Aorta (tissue), 5 donors: ENCODE data around the gene POLG. TPM values are rescaled to one million over a fixed set of nuclear protein-coding genes. Genes with fewer than 3 reads are reported as not detected.

Source experiments
- ATAC-seq: fragments of 200-7000 bp; cut with Tn5 transposase; one replicate; pipeline ENCODE4 v1.9.1; 2022; ENCODE audit warnings: moderate library complexity; ENCODE audit not compliant: low FRiP score
- DNase-seq, 2 donors: peaks; one replicate each; pipeline ENCODE4 v3.0.0-alpha.2; 2020
- H3K27ac ChIP-seq, 2 donors: one replicate each; pipeline ENCODE4 v1.5.1; 2013; ENCODE audit warnings: low read length in 2 of 2, mild to moderate bottlenecking in 2 of 2, moderate library complexity in 2 of 2, control low read depth in 1 of 2, inconsistent platforms in 1 of 2, low read depth in 1 of 2
- H3K27me3 ChIP-seq, 2 donors: one replicate each; pipeline ENCODE4 v1.6.1; 2013; ENCODE audit warnings: control low read depth in 1 of 2, low read length in 1 of 2, mild to moderate bottlenecking in 1 of 2, moderate library complexity in 1 of 2; ENCODE audit not compliant: insufficient read depth in 2 of 2, control insufficient read depth in 1 of 2
- H3K36me3 ChIP-seq, 2 donors: one replicate each; pipeline ENCODE4 v1.6.1; 2013; ENCODE audit warnings: control low read depth in 1 of 2, low read length in 1 of 2, mild to moderate bottlenecking in 1 of 2; ENCODE audit not compliant: insufficient read depth in 2 of 2, control insufficient read depth in 1 of 2
- H3K4me1 ChIP-seq, 2 donors: one replicate each; pipeline ENCODE4 v1.6.1; 2013; ENCODE audit warnings: low read length in 2 of 2, control low read depth in 1 of 2, mild to moderate bottlenecking in 1 of 2, moderate library complexity in 1 of 2; ENCODE audit not compliant: insufficient read depth in 2 of 2, control insufficient read depth in 1 of 2
- H3K4me3 ChIP-seq, 2 donors: one replicate each; pipeline ENCODE4 v1.5.1; 2013; ENCODE audit warnings: low read length in 2 of 2, control low read depth in 1 of 2, mild to moderate bottlenecking in 1 of 2
- H3K9me3 ChIP-seq: one replicate; pipeline ENCODE4 v1.6.1; 2013; ENCODE audit warnings: mild to moderate bottlenecking, low read length; ENCODE audit not compliant: control insufficient read depth
- WGBS, 2 donors: extraction: QIAGEN DNeasy Blood & Tissue Kit; methylation state at CpG; one replicate each; pipeline ENCODE4 v1.1.7; 2013; 5-methylcytosine and 5-hydroxymethylcytosine counted together
- intact Hi-C, 2 donors: fragments of 100-400 bp; cut with DNase I; formaldehyde crosslinking; loops; one replicate each; pipeline versions ENCODE4 v1.14.2 to v1.15.0; 2022
- polyA plus RNA-seq, 2 donors: library from polyadenylated mRNA; stranded (reverse); fragments of 200-250 nt; gene quantifications; one replicate each; pipeline ENCODE4 v1.2.3, GENCODE V29; 2013
- total RNA-seq, 2 donors: library from RNA; stranded (reverse); fragmentation: NEBNext Ultra II Directional; extraction: Animal tissue kit (Norgen Biotek cat#: 25700); gene quantifications; one replicate each; pipeline ENCODE4 v1.2.1, GENCODE V29; 2021
- donor health status: healthy with polysubstance abuse.
- donor health status: Bipolar disorder and iron deficiency.
- donor health status: DM: no; HTN: no; CAD: no.
- donor health status: DM: no; HTN: no; CAD: no.
- donor health status: DM: yes; HTN: yes; CAD: no.

POLG gene
- total and polyA plus RNA-seq, 4 donors, result 18.4 to 61.9 (median 57.4) TPM

- DNase-seq, result no peak
Observed at GRCh38 chr15:89365462-89366065, 30.9 kb upstream of the POLG start.

GRCh38 chr15:89364741-89365450, 30.3 kb upstream of the POLG start:
- H3K27ac ChIP-seq, result no peak overlapping the region
- DNase-seq (no peak), ATAC-seq (no peak)
- WGBS, 2 donors, result 17 to 20% methylated on average over 13 of the region's 13 CpGs
- H3K9me3 ChIP-seq, result no peaks in the 10 kb centered on the region
- no peaks in the 10 kb centered on the region for H3K27me3 ChIP-seq
- intact Hi-C loops, result no loop called here
- no peaks in the 10 kb centered on the region for H3K36me3 ChIP-seq
- H3K4me1 ChIP-seq, result no peaks in the 10 kb centered on the region
- no peak overlapping the region for H3K4me3 ChIP-seq

More at GRCh38 chr15:89365462-89366065, 30.9 kb upstream of the POLG start:
- intact Hi-C loops, result no loop called here
- no peak for ATAC-seq
- Histone ChIP-seq H3K36me3 (no peaks in the 10 kb centered on the region), H3K27me3 (no peaks in the 10 kb centered on the region), H3K27ac (no peak overlapping the region), H3K9me3 (no peaks in the 10 kb centered on the region), H3K4me3 (no peak overlapping the region), H3K4me1 (no peaks in the 10 kb centered on the region)
- 10% methylated on average over 22 of the region's 22 CpGs for WGBS, 2 donors

GRCh38 chr15:89364341-89364740, 29.7 kb upstream of the POLG start:
- H3K27me3 ChIP-seq, result no peaks in the 10 kb centered on the region
- ATAC-seq (no peak), DNase-seq (peak in 1 of 2 donors; percentile 69)
- H3K36me3 ChIP-seq, result no peaks in the 10 kb centered on the region
- H3K4me3 ChIP-seq, result no peak overlapping the region
- intact Hi-C loops, result no loop called here
- no peaks in the 10 kb centered on the region for H3K9me3 ChIP-seq
- 18 to 23% methylated on average over 6 of the region's 6 CpGs for WGBS, 2 donors
- no peaks in the 10 kb centered on the region for H3K4me1 ChIP-seq
- no peak overlapping the region for H3K27ac ChIP-seq

- H3K27me3 ChIP-seq, result no peaks in the 10 kb centered on the region
- DNase-seq (no peak), ATAC-seq (no peak)
- H3K36me3 ChIP-seq, result no peaks in the 10 kb centered on the region
- H3K27ac ChIP-seq, result no peak overlapping the region
- intact Hi-C loops, result no loop called here
- H3K4me3 ChIP-seq, result no peak overlapping the region
- no peaks in the 10 kb centered on the region for H3K4me1 ChIP-seq
- H3K9me3 ChIP-seq, result no peaks in the 10 kb centered on the region
- 20 to 21% methylated on average over 4 of the region's 4 CpGs for WGBS, 2 donors
Observed at GRCh38 chr15:89363770-89364169, 29.1 kb upstream of the POLG start.

- ATAC-seq (no peak), DNase-seq (no peak)
- no peaks in the 10 kb centered on the region for H3K4me1 ChIP-seq
- no peaks in the 10 kb centered on the region for H3K9me3 ChIP-seq
- WGBS, 2 donors, result 9 to 10% methylated on average over 6 of the region's 6 CpGs
- intact Hi-C loops, result no loop called here
- H3K27ac ChIP-seq, result no peak overlapping the region
- H3K4me3 ChIP-seq, result no peak overlapping the region
- H3K27me3 ChIP-seq, result no peaks in the 10 kb centered on the region
- no peaks in the 10 kb centered on the region for H3K36me3 ChIP-seq
Observed at GRCh38 chr15:89363133-89363532, 28.5 kb upstream of the POLG start.

- ATAC-seq (no peak), DNase-seq (no peak)
- Histone ChIP-seq H3K27me3 (no peaks in the 10 kb centered on the region), H3K4me1 (no peaks in the 10 kb centered on the region), H3K4me3 (no peak overlapping the region), H3K9me3 (no peaks in the 10 kb centered on the region), H3K36me3 (no peaks in the 10 kb centered on the region), H3K27ac (no peak overlapping the region)
- intact Hi-C loops, result no loop called here
- WGBS, 2 donors, result 2 to 3% methylated on average over 51 to 73 of the region's 73 CpGs
Observed at GRCh38 chr15:89362203-89363101, 27.8 kb upstream of the POLG start.

GRCh38 chr15:89361451-89362202, 27.0 kb upstream of the POLG start:
- no peak overlapping the region for H3K4me3 ChIP-seq

GRCh38 chr15:89360294-89360971, 25.8 kb upstream of the POLG start:
- DNase-seq (no peak), ATAC-seq (no peak)
- Histone ChIP-seq H3K9me3 (no peaks in the 10 kb centered on the region), H3K27me3 (peaks cover 0 to 3% of the 10 kb centered on the region in 2 donors), H3K27ac (no peak overlapping the region), H3K36me3 (no peaks in the 10 kb centered on the region), H3K4me1 (no peaks in the 10 kb centered on the region), H3K4me3 (no peak overlapping the region)
- 4% methylated on average over 31 of the region's 31 CpGs for WGBS, 2 donors
- intact Hi-C loops, result no loop called here

More at GRCh38 chr15:89361451-89362202, 27.0 kb upstream of the POLG start:
- intact Hi-C loops, result no loop called here
- Histone ChIP-seq H3K27me3 (no peaks in the 10 kb centered on the region), H3K9me3 (no peaks in the 10 kb centered on the region), H3K4me1 (no peaks in the 10 kb centered on the region), H3K27ac (no peak overlapping the region), H3K36me3 (no peaks in the 10 kb centered on the region)
- DNase-seq, result peak; percentile 73 to 91
- WGBS, 2 donors, result 5 to 7% methylated on average over 41 of the region's 41 CpGs
- ATAC-seq, result no peak
